Measurements from ENCODE around the gene UVRAG. TPM values are rescaled to one million over a fixed set of nuclear protein-coding genes. Genes with fewer than 3 reads are reported as not detected.
A peak's percentile ranks its signal among the peaks of the same experiment; 100 is the strongest.

The UVRAG gene
- total and polyA plus RNA-seq, 2 experiments from 2014 or later: 21.6 to 34.0 TPM

DNA sequence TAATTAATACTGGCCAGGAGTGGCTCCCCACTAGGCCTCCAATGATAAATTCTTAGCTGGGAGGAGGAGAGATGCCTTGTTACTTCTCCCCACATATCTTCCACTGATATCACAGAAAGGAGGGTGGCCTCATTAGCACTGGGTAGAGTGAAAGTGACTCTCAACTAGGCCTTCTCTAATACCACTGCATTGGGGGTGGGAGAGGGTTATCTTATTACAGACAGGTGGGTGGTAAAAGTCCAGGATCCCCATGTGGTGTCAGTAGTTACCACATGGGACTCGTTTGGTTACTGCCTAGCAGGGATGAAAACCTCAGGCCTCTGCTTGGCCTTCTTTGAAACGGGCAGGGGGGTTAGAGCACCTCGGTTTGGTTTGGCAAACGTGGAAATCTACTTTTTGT lies 167.3 kb downstream of the UVRAG start:
- Histone ChIP-seq H3K4me1 (ENCODE audit: low read depth) (peaks cover 14% of the 10 kb centered on the region), H3K36me3 (peaks cover 13% of the 10 kb centered on the region), H3K27me3 (no peaks in the 10 kb centered on the region), H3K9me3 (ENCODE audit: low read depth) (no peaks in the 10 kb centered on the region), H3K4me3 (peak overlapping the region; percentile 66), H3K27ac (no peak overlapping the region)
- TF ChIP-seq, protein P1, sequence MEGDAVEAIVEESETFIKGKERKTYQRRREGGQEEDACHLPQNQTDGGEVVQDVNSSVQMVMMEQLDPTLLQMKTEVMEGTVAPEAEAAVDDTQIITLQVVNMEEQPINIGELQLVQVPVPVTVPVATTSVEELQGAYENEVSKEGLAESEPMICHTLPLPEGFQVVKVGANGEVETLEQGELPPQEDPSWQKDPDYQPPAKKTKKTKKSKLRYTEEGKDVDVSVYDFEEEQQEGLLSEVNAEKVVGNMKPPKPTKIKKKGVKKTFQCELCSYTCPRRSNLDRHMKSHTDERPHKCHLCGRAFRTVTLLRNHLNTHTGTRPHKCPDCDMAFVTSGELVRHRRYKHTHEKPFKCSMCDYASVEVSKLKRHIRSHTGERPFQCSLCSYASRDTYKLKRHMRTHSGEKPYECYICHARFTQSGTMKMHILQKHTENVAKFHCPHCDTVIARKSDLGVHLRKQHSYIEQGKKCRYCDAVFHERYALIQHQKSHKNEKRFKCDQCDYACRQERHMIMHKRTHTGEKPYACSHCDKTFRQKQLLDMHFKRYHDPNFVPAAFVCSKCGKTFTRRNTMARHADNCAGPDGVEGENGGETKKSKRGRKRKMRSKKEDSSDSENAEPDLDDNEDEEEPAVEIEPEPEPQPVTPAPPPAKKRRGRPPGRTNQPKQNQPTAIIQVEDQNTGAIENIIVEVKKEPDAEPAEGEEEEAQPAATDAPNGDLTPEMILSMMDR (IDR thresholded peaks at IDR 0.05; ENCODE audit: low read depth, low read length): no peak
- no peak for DNase-seq (ENCODE audit: low read depth in 1 of 2, low spot score in 1 of 2)

DNA sequence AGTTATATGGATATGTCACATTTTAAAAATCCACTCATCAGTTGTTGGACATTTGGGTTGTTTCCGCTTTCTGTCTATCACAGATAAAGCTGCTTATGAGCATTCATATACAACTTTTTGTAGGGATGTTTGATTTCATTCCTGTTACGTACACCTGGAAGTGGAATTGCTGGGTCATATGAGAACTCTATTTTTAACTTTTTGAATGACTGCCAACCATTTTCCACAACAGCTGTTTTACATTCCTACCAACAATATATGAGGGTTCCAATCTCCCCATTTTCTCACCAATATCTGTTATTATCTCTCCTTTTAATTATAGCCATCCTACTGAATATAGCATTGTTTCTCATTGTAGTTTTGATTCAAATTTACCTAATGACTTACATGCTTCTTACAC lies 172.0 kb downstream of the UVRAG start:
- no peaks in the 10 kb centered on the region for H3K27me3 ChIP-seq
- no peaks in the 10 kb centered on the region for H3K9me3 ChIP-seq (ENCODE audit: low read depth)
- H3K4me1 ChIP-seq (ENCODE audit: low read depth): peaks cover 14% of the 10 kb centered on the region
- peak; percentile 12 to 18 for DNase-seq (ENCODE audit: low read depth in 1 of 2, low spot score in 1 of 2)
- no peak overlapping the region for H3K4me3 ChIP-seq
- peaks cover 13% of the 10 kb centered on the region for H3K36me3 ChIP-seq
- TF ChIP-seq, protein P1 (IDR thresholded peaks at IDR 0.05; ENCODE audit: low read depth, low read length): no peak
- no peak overlapping the region for H3K27ac ChIP-seq

DNA sequence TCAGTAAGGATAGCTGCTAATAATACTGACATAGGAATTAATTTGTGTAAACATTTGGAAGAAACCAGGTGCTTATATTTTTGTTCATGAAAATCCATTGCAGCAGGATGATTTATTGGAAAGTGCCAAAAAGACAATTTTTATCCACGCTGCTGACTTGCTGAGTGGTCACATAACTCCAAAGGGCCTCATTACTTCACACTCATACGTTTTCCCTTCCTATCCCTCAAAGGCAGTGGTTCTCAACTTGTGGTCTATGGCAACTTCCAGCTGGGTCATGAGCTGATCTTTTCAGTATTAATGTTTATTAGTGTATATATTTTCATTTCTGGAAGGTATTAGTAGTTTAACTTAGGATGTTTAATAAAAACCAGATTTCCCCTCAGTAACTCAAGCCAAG lies 178.1 kb downstream of the UVRAG start:
- DNase-seq (ENCODE audit: low read depth in 1 of 2, low spot score in 1 of 2): no peak
- Histone ChIP-seq H3K9me3 (ENCODE audit: low read depth) (no peaks in the 10 kb centered on the region), H3K4me1 (ENCODE audit: low read depth) (no peaks in the 10 kb centered on the region), H3K36me3 (no peaks in the 10 kb centered on the region), H3K27me3 (no peaks in the 10 kb centered on the region), H3K4me3 (no peak overlapping the region), H3K27ac (no peak overlapping the region)
- TF ChIP-seq, protein P1 (IDR thresholded peaks at IDR 0.05; ENCODE audit: low read depth, low read length): no peak

DNA sequence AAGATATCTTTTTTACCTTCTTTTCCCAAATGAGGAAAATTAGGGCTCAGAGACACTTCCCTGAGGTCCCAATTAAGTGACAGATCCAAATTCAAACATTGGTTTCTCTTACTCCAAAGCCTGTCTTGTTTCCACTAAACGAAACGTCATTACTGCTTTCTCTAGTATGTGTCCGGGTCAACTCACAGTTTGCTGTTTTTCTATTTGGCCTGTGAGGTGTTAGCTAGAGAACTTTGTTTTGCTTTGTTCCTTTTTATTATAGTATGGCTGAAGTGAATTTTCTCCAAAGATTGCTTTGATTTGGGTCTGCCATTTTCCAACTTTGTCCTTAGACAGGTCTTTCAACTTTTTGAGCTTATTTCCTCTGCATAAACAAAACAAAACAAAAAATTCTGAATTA lies 179.6 kb downstream of the UVRAG start:
- DNase-seq (ENCODE audit: low read depth in 1 of 2, low spot score in 1 of 2): no peak
- no peaks in the 10 kb centered on the region for H3K4me1 ChIP-seq (ENCODE audit: low read depth)
- no peaks in the 10 kb centered on the region for H3K9me3 ChIP-seq (ENCODE audit: low read depth)
- no peaks in the 10 kb centered on the region for H3K36me3 ChIP-seq
- no peak overlapping the region for H3K4me3 ChIP-seq
- H3K27ac ChIP-seq: no peak overlapping the region
- no peaks in the 10 kb centered on the region for H3K27me3 ChIP-seq
- TF ChIP-seq, protein P1 (IDR thresholded peaks at IDR 0.05; ENCODE audit: low read depth, low read length): no peak

DNA sequence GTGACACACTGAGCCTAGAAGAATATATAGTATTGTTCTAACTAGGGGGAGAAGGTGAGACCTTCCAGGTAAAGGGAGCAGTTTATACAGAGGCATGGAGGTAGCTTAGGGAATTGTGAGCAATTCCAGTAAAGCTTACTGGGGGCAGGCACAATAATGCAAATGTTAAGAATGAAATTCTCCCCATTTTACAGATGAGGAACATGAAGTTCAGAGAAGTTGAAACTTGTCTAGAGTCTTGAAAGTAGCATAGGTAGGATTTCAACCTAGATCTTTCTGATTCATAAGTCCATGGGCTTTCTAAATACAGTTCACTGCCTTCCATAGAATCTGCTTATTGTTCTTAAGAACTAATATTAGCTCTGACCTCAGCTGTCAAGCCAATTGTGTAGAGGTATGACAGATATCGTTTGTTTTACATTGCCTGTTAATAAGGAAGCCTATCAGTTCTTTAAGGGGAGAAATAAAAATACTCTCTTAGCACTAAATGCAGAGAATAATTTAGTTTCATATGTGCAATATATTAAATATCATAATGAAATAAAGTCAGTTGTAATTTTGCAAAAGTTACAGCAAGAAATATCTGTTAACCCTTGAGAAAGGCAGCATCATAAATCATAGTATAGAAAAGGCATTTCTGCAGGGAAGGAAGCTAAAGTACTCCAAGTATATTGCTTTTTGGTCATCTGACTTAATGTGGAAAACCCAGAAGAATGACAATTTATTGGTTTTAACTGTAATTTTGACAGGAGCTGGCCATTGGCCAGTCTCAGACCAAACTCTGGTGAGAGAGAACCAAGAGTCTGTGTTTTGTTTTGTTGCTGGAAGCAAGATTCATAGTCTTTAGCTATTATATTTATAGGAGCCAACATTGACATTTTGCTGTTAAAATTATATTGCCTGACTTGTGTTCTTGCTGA lies 181.8 kb downstream of the UVRAG start:
- TF ChIP-seq, protein P1 (IDR thresholded peaks at IDR 0.05; ENCODE audit: low read depth, low read length): no peak
- H3K9me3 ChIP-seq (ENCODE audit: low read depth): no peaks in the 10 kb centered on the region
- no peak for DNase-seq (ENCODE audit: low read depth in 1 of 2, low spot score in 1 of 2)
- H3K27me3 ChIP-seq: no peaks in the 10 kb centered on the region
- no peak overlapping the region for H3K27ac ChIP-seq
- no peaks in the 10 kb centered on the region for H3K4me1 ChIP-seq (ENCODE audit: low read depth)
- no peak overlapping the region for H3K4me3 ChIP-seq
- H3K36me3 ChIP-seq: no peaks in the 10 kb centered on the region

All from cardiac muscle cell (in vitro differentiated cells and primary cell).